H1 (cell line): ENCODE measurements around the gene BBS1. TPM values are rescaled to one million over a fixed set of nuclear protein-coding genes. Genes with fewer than 3 reads are reported as not detected.

Experiments
- CTCF ChIA-PET: fragments of 300-600 bp; sonication (Branson Sonifier 250); formaldehyde crosslinking; loops from one replicate; lab custom pipeline; 2021; ENCODE audit not compliant: partially characterized antibody; lab: Charles Lee
- POLR2A ChIA-PET: fragments of 300-600 bp; sonication (Branson Sonifier 250); formaldehyde crosslinking; loops from one replicate; lab custom pipeline; 2021; ENCODE audit warnings: inconsistent platforms; ENCODE audit not compliant: partially characterized antibody; lab: Charles Lee
- DNase-seq, 2 experiments: peaks; one replicate each; pipeline versions ENCODE4 v3.0.0 to v3.0.0-alpha.2; 2010 to 2022; ENCODE audit warnings: low spot score in 2 of 2, low read depth in 1 of 2, mixed read lengths in 1 of 2
- FAIRE-seq: peaks from 2 replicates; lab custom pipeline; 2011; peaks lifted over from hg19 to GRCh38; lab: Jason Lieb, UNC
- H2AFZ ChIP-seq: 2 replicates; pipeline ENCODE4 v1.8.1; 2012; ENCODE audit warnings: low read length, inconsistent platforms
- H2AK5ac ChIP-seq: 2 replicates; pipeline ENCODE4 v1.6.1; 2013; ENCODE audit warnings: low read depth, low read length
- H2BK120ac ChIP-seq: replicated peaks from 2 replicates; pipeline ENCODE3; 2013; ENCODE audit warnings: low read depth, low read length, inconsistent platforms
- H2BK12ac ChIP-seq: 2 replicates; pipeline ENCODE4 v1.6.1; 2013; ENCODE audit warnings: low read depth, low read length
- H2BK15ac ChIP-seq: 2 replicates; pipeline ENCODE4 v1.6.1; 2013; ENCODE audit warnings: low read length
- H2BK20ac ChIP-seq: 2 replicates; pipeline ENCODE4 v1.6.1; 2013; ENCODE audit warnings: low read length
- H2BK5ac ChIP-seq: 2 replicates; pipeline ENCODE4 v1.6.1; 2013; ENCODE audit warnings: low read depth, low read length
- H3K14ac ChIP-seq: 2 replicates; pipeline ENCODE4 v1.6.1; 2013; ENCODE audit warnings: inconsistent platforms; ENCODE audit not compliant: insufficient read length
- H3K18ac ChIP-seq: 2 replicates; pipeline ENCODE4 v1.6.1; 2013; ENCODE audit warnings: low read length; ENCODE audit errors: extremely low read depth
- H3K23ac ChIP-seq: 2 replicates; pipeline ENCODE4 v1.6.1; 2013; ENCODE audit warnings: inconsistent platforms; ENCODE audit not compliant: insufficient read length
- H3K23me2 ChIP-seq: 2 replicates; pipeline ENCODE4 v1.6.1; 2013; ENCODE audit warnings: low read depth, low read length
- H3K27ac ChIP-seq: 2 replicates; pipeline ENCODE4 v1.6.1; 2011; ENCODE audit warnings: low read depth, low read length, inconsistent platforms
- H3K27me3 ChIP-seq, 4 experiments: replicated peaks in 1 of 4; 1 replicate in 1 of 4; 2 replicates in 3 of 4; pipeline versions ENCODE4 v1.6.1 to v1.8.1; 2011 to 2013; ENCODE audit warnings: low read length in 3 of 4, mild to moderate bottlenecking in 3 of 4, inconsistent platforms in 2 of 4, mixed read lengths in 2 of 4, moderate library complexity in 1 of 4; ENCODE audit not compliant: control insufficient read depth in 3 of 4, insufficient read depth in 3 of 4; ENCODE audit errors: extremely low read depth in 1 of 4
- H3K36me3 ChIP-seq, 4 experiments: 2 replicates each; pipeline versions ENCODE4 v1.6.1 to v1.8.1; 2011 to 2013; ENCODE audit warnings: mild to moderate bottlenecking in 4 of 4, low read length in 3 of 4, moderate library complexity in 2 of 4, control low read depth in 1 of 4, inconsistent platforms in 1 of 4; ENCODE audit not compliant: insufficient read depth in 4 of 4, control insufficient read depth in 2 of 4
- H3K4ac ChIP-seq: replicated peaks from 2 replicates; pipeline ENCODE3; 2013; ENCODE audit warnings: low read length, low read depth, mixed read lengths, inconsistent platforms; ENCODE audit not compliant: insufficient read length
- H3K4me1 ChIP-seq, 4 experiments: replicated peaks in 1 of 4; 1 replicate in 1 of 4; 2 replicates in 3 of 4; pipeline versions ENCODE4 v1.6.1 to v1.8.1; 2011 to 2013; ENCODE audit warnings: low read length in 3 of 4, inconsistent platforms in 2 of 4, mixed read lengths in 1 of 4; ENCODE audit not compliant: insufficient read depth in 4 of 4, control insufficient read depth in 3 of 4
- H3K4me2 ChIP-seq, 2 experiments: 2 replicates each; pipeline versions ENCODE4 v1.6.1 to v1.8.1; 2011 to 2013; ENCODE audit warnings: low read depth in 2 of 2, low read length in 2 of 2, control low read depth in 1 of 2, inconsistent platforms in 1 of 2, mild to moderate bottlenecking in 1 of 2; ENCODE audit not compliant: insufficient read depth in 1 of 2
- H3K4me3 ChIP-seq, 4 experiments: fragments of 200-600, 300-600 bp in 1 of 4; sonication (generic), shearing (Covaris generic), sonication (Bioruptor Twin) in 1 of 4; 2 replicates each; pipeline versions ENCODE4 v1.5.1 to v1.8.1; 2011 to 2016; ENCODE audit warnings: low read length in 4 of 4, low read depth in 3 of 4, control low read depth in 2 of 4, inconsistent platforms in 2 of 4, mild to moderate bottlenecking in 2 of 4, mixed read lengths in 1 of 4, moderate library complexity in 1 of 4; ENCODE audit not compliant: insufficient read depth in 2 of 4; ENCODE audit errors: extremely low read depth in 1 of 4
- H3K56ac ChIP-seq: replicated peaks from 2 replicates; pipeline ENCODE3; 2013; ENCODE audit warnings: low read depth, mild to moderate bottlenecking, mixed read lengths, low read length, inconsistent platforms; ENCODE audit not compliant: insufficient read length
- H3K79me1 ChIP-seq: 2 replicates; pipeline ENCODE4 v1.6.1; 2013; ENCODE audit warnings: low read depth, low read length, control low read depth
- H3K79me2 ChIP-seq, 2 experiments: 2 replicates each; pipeline versions ENCODE4 v1.6.1 to v1.8.1; 2012 to 2013; ENCODE audit warnings: low read length in 2 of 2, mild to moderate bottlenecking in 2 of 2, inconsistent platforms in 1 of 2; ENCODE audit not compliant: insufficient read depth in 2 of 2, control insufficient read depth in 1 of 2
- H3K9ac ChIP-seq, 4 experiments: replicated peaks in 1 of 4; 1 replicate in 1 of 4; 2 replicates in 3 of 4; pipeline versions ENCODE4 v1.6.1 to v1.8.1; 2011 to 2013; ENCODE audit warnings: low read depth in 3 of 4, low read length in 3 of 4, control low read depth in 2 of 4, mild to moderate bottlenecking in 2 of 4, moderate library complexity in 2 of 4, inconsistent platforms in 1 of 4; ENCODE audit errors: extremely low read depth in 1 of 4
- H3K9me3 ChIP-seq, 2 experiments: 2 replicates each; pipeline versions ENCODE4 v1.6.1 to v1.8.1; 2012 to 2013; ENCODE audit warnings: mild to moderate bottlenecking in 2 of 2, moderate library complexity in 2 of 2, control low read depth in 1 of 2, inconsistent platforms in 1 of 2, low read depth in 1 of 2, low read length in 1 of 2, mixed read lengths in 1 of 2; ENCODE audit not compliant: insufficient read depth in 2 of 2
- H4K20me1 ChIP-seq, 2 experiments: replicated peaks in 1 of 2; 2 replicates each; pipeline versions ENCODE3 to v1.8.1; 2011 to 2013; ENCODE audit warnings: inconsistent platforms in 2 of 2, low read length in 2 of 2, mild to moderate bottlenecking in 1 of 2; ENCODE audit not compliant: insufficient read depth in 2 of 2, control insufficient read depth in 1 of 2
- H4K5ac ChIP-seq: 2 replicates; pipeline ENCODE4 v1.6.1; 2013; ENCODE audit warnings: low read length, low read depth, mixed read lengths, inconsistent platforms; ENCODE audit not compliant: insufficient read length
- H4K8ac ChIP-seq: 2 replicates; pipeline ENCODE4 v1.8.0; 2013; ENCODE audit warnings: mild to moderate bottlenecking, moderate library complexity, low read length, inconsistent platforms; ENCODE audit not compliant: insufficient read depth; ENCODE audit errors: extremely low read depth
- H4K91ac ChIP-seq: replicated peaks from 2 replicates; pipeline ENCODE3; 2013; ENCODE audit warnings: low read length, mixed read lengths, inconsistent platforms; ENCODE audit not compliant: insufficient read length
- ASH2L ChIP-seq: fragments of 200-600, 300-600 bp; sonication (generic); IDR thresholded peaks from one replicate; pipeline ENCODE4 v1.7.1; 2017; ENCODE audit warnings: low read length
- BCL11A ChIP-seq, 2 experiments: IDR thresholded peaks; one replicate each; pipeline ENCODE4 v1.6.1; 2011; ENCODE audit warnings: low read depth in 2 of 2, low read length in 2 of 2, mild to moderate bottlenecking in 2 of 2
- GTF2F1 ChIP-seq: IDR thresholded peaks from 2 replicates; pipeline ENCODE4 v1.6.1; 2012; ENCODE audit warnings: low read depth, low read length, improper control_type of control experiment, borderline replicate concordance
- HDAC2 ChIP-seq, 2 experiments: fragments of 300-600 bp in 1 of 2; sonication (generic) in 1 of 2; IDR thresholded peaks; 2 replicates each; pipeline ENCODE4 v1.6.1; 2011 to 2012; ENCODE audit warnings: low read depth in 2 of 2, low read length in 2 of 2, mild to moderate bottlenecking in 2 of 2, moderate library complexity in 2 of 2, borderline replicate concordance in 1 of 2, inconsistent platforms in 1 of 2
- MAFK ChIP-seq: IDR thresholded peaks from 2 replicates; pipeline ENCODE4 v1.6.1; 2012; ENCODE audit warnings: low read depth, mild to moderate bottlenecking, improper control_type of control experiment, low read length
- SAP30 ChIP-seq: fragments of 300-600 bp; sonication (generic); IDR thresholded peaks from 2 replicates; pipeline ENCODE4 v1.7.1; 2012; ENCODE audit warnings: low read length, moderate library complexity, mild to moderate bottlenecking, inconsistent platforms; ENCODE audit not compliant: insufficient read depth, insufficient replicate concordance
- SIRT6 ChIP-seq: IDR thresholded peaks from one replicate; pipeline ENCODE4 v1.7.1; 2012; ENCODE audit warnings: low read length, inconsistent platforms
- SRF ChIP-seq: IDR thresholded peaks from 2 replicates; pipeline ENCODE4 v1.6.1; 2011; ENCODE audit warnings: mild to moderate bottlenecking, low read depth, low read length, moderate library complexity
- TEAD4 ChIP-seq: IDR thresholded peaks from 2 replicates; pipeline ENCODE4 v1.6.1; 2012; ENCODE audit warnings: low read depth, low read length, inconsistent platforms, mixed read lengths
- WGBS, 2 experiments: shearing (Covaris generic) in 1 of 2; methylation state at CpG; one replicate each; pipeline versions ENCODE4 v1.1.6 to v1.1.7; 2013 to 2015; ENCODE audit warnings: low lambda C conversion rate in 2 of 2, mixed read lengths in 2 of 2, inconsistent platforms in 1 of 2, low coverage in 1 of 2, missing lambda C conversion rate in 1 of 2; ENCODE audit not compliant: insufficient replicate concordance in 2 of 2, insufficient coverage in 1 of 2, insufficient read length in 1 of 2; ENCODE audit errors: extremely low coverage in 1 of 2, missing lambda C conversion rate in 1 of 2; 5-methylcytosine and 5-hydroxymethylcytosine counted together
- polyA plus RNA-seq, 7 experiments: library from polyadenylated mRNA; depleted of rRNA in 3 of 7; stranded (reverse) in 5 of 7; unstranded in 2 of 7; fragments of >200 nt in 5 of 7; fragments of 200-250 nt in 2 of 7; gene quantifications; 1 replicate in 5 of 7; 2 replicates in 1 of 7; 4 replicates in 1 of 7; pipeline versions ENCODE4 v1.2.1 to v1.2.3, GENCODE V29; 2011 to 2013; ENCODE audit warnings: missing spikeins in 2 of 7, mixed read lengths in 2 of 7
- total RNA-seq: library from RNA; stranded (reverse); fragmentation: NEBNext Ultra II Directional; extraction: Animal tissue kit (Norgen Biotek cat#: 25700); gene quantifications from 2 replicates; pipeline ENCODE4 v1.2.1, GENCODE V29; 2021

BBS1 gene
- total and polyA plus RNA-seq, 2 of the 8 experiments (the other 6 are each of a cell fraction or from before 2014, with no cell fraction given) = 19.1 to 19.5 TPM

DNA sequence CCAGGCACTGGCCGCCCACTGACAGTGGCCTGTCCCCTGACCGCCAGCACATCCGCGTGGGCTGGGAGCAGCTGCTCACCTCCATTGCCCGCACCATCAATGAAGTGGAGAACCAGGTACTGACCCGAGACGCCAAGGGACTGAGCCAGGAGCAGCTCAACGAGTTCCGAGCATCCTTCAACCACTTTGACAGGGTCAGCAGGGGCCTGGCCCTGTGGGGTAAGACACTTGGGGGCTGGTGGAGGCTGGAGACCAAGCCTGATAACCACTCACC lies 51.5 kb downstream of the BBS1 start:
- H4K5ac ChIP-seq = no peak overlapping the region
- H4K20me1 ChIP-seq = peaks cover 0 to 2% of the 10 kb centered on the region in 2 experiments
- no peak overlapping the region for H3K4me3 ChIP-seq
- no peak for FAIRE-seq
- no peak overlapping the region for H3K4me2 ChIP-seq
- TF ChIP-seq SRF = no peak
- no peak for TF ChIP-seq SAP30
- TF ChIP-seq BCL11A (IDR thresholded peaks at IDR 0.05; ENCODE audit: low read depth in 2 of 2, low read length in 2 of 2) = no peak
- TF ChIP-seq TEAD4 = no peak
- TF ChIP-seq MAFK = no peak
- TF ChIP-seq ASH2L = no peak
- TF ChIP-seq GTF2F1 = no peak
- TF ChIP-seq SIRT6 = no peak
- TF ChIP-seq HDAC2 (IDR thresholded peaks at IDR 0.05; ENCODE audit: borderline replicate concordance in 1 of 2, low read depth in 2 of 2, low read length in 2 of 2) = no peak
- no peaks in the 10 kb centered on the region for H3K27me3 ChIP-seq
- no peak overlapping the region for H4K91ac ChIP-seq
- no peak overlapping the region for H3K23ac ChIP-seq
- POLR2A ChIA-PET = interaction anchor here (1.0 to 7.4 kb wide), 9 partner anchors 9 to 116 kb away, joined by 3 to 54 read pairs (median 3); partner anchors contain the start of genes ACTN3, DPP3, RBM14 and RBM4B
- peaks cover 18 to 51% (median 44%) of the 10 kb centered on the region in 4 experiments for H3K36me3 ChIP-seq
- no peak overlapping the region for H2BK20ac ChIP-seq
- no peak overlapping the region for H2BK12ac ChIP-seq
- no peak overlapping the region for H3K14ac ChIP-seq
- H3K27ac ChIP-seq = no peak overlapping the region
- no peaks in the 10 kb centered on the region for H3K23me2 ChIP-seq
- no peak overlapping the region for H2AK5ac ChIP-seq
- no peaks in the 10 kb centered on the region for H3K9me3 ChIP-seq
- CTCF ChIA-PET = interaction anchor here (0.6 to 3.5 kb wide), 11 partner anchors 8 to 277 kb away, joined by 3 to 12 read pairs (median 3); partner anchors contain the start of genes ACTN3, RBM4B and ZDHHC24
- peaks cover 0 to 2% (median 0%) of the 10 kb centered on the region in 4 experiments; a peak in 1 of 7 replicates for H3K4me1 ChIP-seq
- H3K79me1 ChIP-seq = no peaks in the 10 kb centered on the region
- 92% methylated on average over 9 of the region's 9 CpGs; no CpG with 5 or more reads in 1 of the 2 experiments for WGBS, 2 experiments
- DNase-seq = no peak
- no peak overlapping the region for H3K56ac ChIP-seq
- H4K8ac ChIP-seq = no peak overlapping the region
- H2AFZ ChIP-seq = no peak overlapping the region
- no peak overlapping the region for H3K4ac ChIP-seq
- no peak overlapping the region for H2BK5ac ChIP-seq
- H2BK120ac ChIP-seq = no peak overlapping the region
- no peak overlapping the region for H3K9ac ChIP-seq
- H3K18ac ChIP-seq = no peak overlapping the region
- H3K79me2 ChIP-seq = no peaks in the 10 kb centered on the region
- H2BK15ac ChIP-seq = no peak overlapping the region
